GM21717 (cell line): Measurements from ENCODE around the gene HES4.
"Not testable (repeated sequence)": the region's sequence is repeated elsewhere in the genome, so short reads cannot be mapped to it uniquely, and the experiment has no call there.

Source experiments
- ATAC-seq: cut with Tn5 transposase; IDR thresholded peaks from one replicate; pipeline ENCODE4 v1.9.1; 2021; ENCODE audit warnings: mild to moderate bottlenecking, moderate library complexity; ENCODE audit not compliant: unreplicated experiment

The HES4 gene

GRCh38 chr1:1000357-1001056 is 610 bp upstream of the HES4 start:
- ATAC-seq: no peak

- ATAC-seq: no peak
These were observed 737 bp downstream of the HES4 start for GRCh38 chr1:998995-999724.

- no peak for ATAC-seq
These were observed 1.2 kb downstream of the HES4 start for GRCh38 chr1:998745-998994.

GRCh38 chr1:997993-998744 is 1.7 kb downstream of the HES4 start:
- ATAC-seq: no peak

GRCh38 chr1:997713-997992 is 2.2 kb downstream of the HES4 start:
- no peak for ATAC-seq

- ATAC-seq: no peak
These were observed 2.8 kb downstream of the HES4 start for GRCh38 chr1:996851-997712.

GRCh38 chr1:995665-996633 is 3.9 kb downstream of the HES4 start:
- ATAC-seq: no peak

GRCh38 chr1:994546-994945 is 5.4 kb downstream of the HES4 start:
- not testable (repeated sequence) for ATAC-seq

GRCh38 chr1:993379-993995 is 6.4 kb downstream of the HES4 start:
- ATAC-seq: no peak

- no peak for ATAC-seq
These were observed 7.5 kb downstream of the HES4 start for GRCh38 chr1:992362-992761.

- ATAC-seq: no peak
These were observed 8.0 kb downstream of the HES4 start for GRCh38 chr1:991895-992294.

GRCh38 chr1:991275-991674 is 8.6 kb downstream of the HES4 start:
- ATAC-seq: not testable (repeated sequence)

- not testable (repeated sequence) for ATAC-seq
These were observed 11.8 kb downstream of the HES4 start for GRCh38 chr1:988061-988460.

GRCh38 chr1:985126-985525 is 14.8 kb downstream of the HES4 start:
- no peak for ATAC-seq

- ATAC-seq: no peak
These were observed 15.5 kb downstream of the HES4 start for GRCh38 chr1:984476-984814.

GRCh38 chr1:983798-984475 is 16.0 kb downstream of the HES4 start:
- ATAC-seq: no peak

GRCh38 chr1:982765-983436 is 17.0 kb downstream of the HES4 start:
- ATAC-seq: no peak

- ATAC-seq: no peak
These were observed 17.8 kb downstream of the HES4 start, which contains the start of gene PERM1 for GRCh38 chr1:981955-982558. PERM1 (minus strand) TSS chr1:982093; CDS start chr1:981029, 1,064 bp downstream.
